ENCODE measurements around the gene GRIA3. TPM values are rescaled to one million over a fixed set of nuclear protein-coding genes. Genes with fewer than 3 reads are reported as not detected.
A peak's percentile ranks its signal among the peaks of the same experiment; 100 is the strongest.

GRIA3 gene
- polyA plus RNA-seq, 1 experiment, result 27.7 TPM

GRCh38 chrX:123337886-123338639 is 154.0 kb downstream of the GRIA3 start:
- ChIA-PET POLR2A (no interaction called here), CTCF (no interaction called here)
- no peak for TF ChIP-seq CTCF (IDR thresholded peaks at IDR 0.05; ENCODE audit: insufficient read depth, low read depth, low read length)
- Histone ChIP-seq H3K4me3 (ENCODE audit: low read depth, low read length) (no peak overlapping the region), H3K36me3 (ENCODE audit: control insufficient read depth, insufficient read depth, low read length) (no peaks in the 10 kb centered on the region), H3K27me3 (ENCODE audit: control insufficient read depth, insufficient read depth, low read length) (no peaks in the 10 kb centered on the region)
- no peak for DNase-seq (ENCODE audit: low read depth)

GRCh38 chrX:123339221-123339905 is 155.3 kb downstream of the GRIA3 start:
- no peak for TF ChIP-seq CTCF (IDR thresholded peaks at IDR 0.05; ENCODE audit: insufficient read depth, low read depth, low read length)
- no peaks in the 10 kb centered on the region for H3K36me3 ChIP-seq (ENCODE audit: control insufficient read depth, insufficient read depth, low read length)
- CTCF ChIA-PET, result no interaction called here

GRCh38 chrX:123340696-123341095 is 156.6 kb downstream of the GRIA3 start:
- Histone ChIP-seq H3K4me3 (ENCODE audit: low read depth, low read length) (no peak overlapping the region), H3K36me3 (ENCODE audit: control insufficient read depth, insufficient read depth, low read length) (no peaks in the 10 kb centered on the region), H3K27me3 (ENCODE audit: control insufficient read depth, insufficient read depth, low read length) (no peaks in the 10 kb centered on the region)
- ChIA-PET POLR2A (no interaction called here), CTCF (no interaction called here)
- no peak for TF ChIP-seq CTCF (IDR thresholded peaks at IDR 0.05; ENCODE audit: insufficient read depth, low read depth, low read length)
- DNase-seq (ENCODE audit: low read depth), result no peak

More at GRCh38 chrX:123339221-123339905, 155.3 kb downstream of the GRIA3 start:
- POLR2A ChIA-PET, result no interaction called here
- peak; percentile 30 for DNase-seq (ENCODE audit: low read depth)
- Histone ChIP-seq H3K4me3 (ENCODE audit: low read depth, low read length) (no peak overlapping the region), H3K27me3 (ENCODE audit: control insufficient read depth, insufficient read depth, low read length) (no peaks in the 10 kb centered on the region)

GRCh38 chrX:123348468-123348867 is 164.4 kb downstream of the GRIA3 start:
- TF ChIP-seq CTCF (IDR thresholded peaks at IDR 0.05; ENCODE audit: insufficient read depth, low read depth, low read length), result no peak
- DNase-seq (ENCODE audit: low read depth), result peak; percentile 6
- ChIA-PET POLR2A (no interaction called here), CTCF (no interaction called here)
- Histone ChIP-seq H3K4me3 (ENCODE audit: low read depth, low read length) (no peak overlapping the region), H3K27me3 (ENCODE audit: control insufficient read depth, insufficient read depth, low read length) (no peaks in the 10 kb centered on the region), H3K36me3 (ENCODE audit: control insufficient read depth, insufficient read depth, low read length) (no peaks in the 10 kb centered on the region)

- no peaks in the 10 kb centered on the region for H3K27me3 ChIP-seq (ENCODE audit: control insufficient read depth, insufficient read depth, low read length)
- CTCF ChIA-PET, result no interaction called here
- POLR2A ChIA-PET, result no interaction called here
- H3K4me3 ChIP-seq (ENCODE audit: low read depth, low read length), result no peak overlapping the region
- no peak for DNase-seq (ENCODE audit: low read depth)
- no peaks in the 10 kb centered on the region for H3K36me3 ChIP-seq (ENCODE audit: control insufficient read depth, insufficient read depth, low read length)
- TF ChIP-seq CTCF (IDR thresholded peaks at IDR 0.05; ENCODE audit: insufficient read depth, low read depth, low read length), result no peak
Observed at GRCh38 chrX:123350226-123350625, 166.1 kb downstream of the GRIA3 start.

Measured in BJ (cell line).